DND-41 (cell line): ENCODE data around the gene PLSCR3.

Experiments
- ATAC-seq: fragments of 200-7000 bp; cut with Tn5 transposase; 3 replicates; pipeline ENCODE4 v1.9.1; 2021; ENCODE audit warnings: low read depth; ENCODE audit not compliant: insufficient read depth
- DNase-seq: peaks from one replicate; pipeline ENCODE4 v3.0.0-alpha.2; 2020
- H2AFZ ChIP-seq: 2 replicates; pipeline ENCODE4 v1.6.0; 2012; ENCODE audit warnings: low read depth, low read length
- H3K27ac ChIP-seq: 2 replicates; pipeline ENCODE4 v1.5.1; 2012; ENCODE audit warnings: low read length, inconsistent platforms
- H3K27me3 ChIP-seq: fragments of 200-600 bp; sonication (generic); 2 replicates; pipeline ENCODE4 v1.6.0; 2012; ENCODE audit warnings: low read length, mild to moderate bottlenecking, inconsistent platforms; ENCODE audit not compliant: insufficient read depth, poor library complexity
- H3K36me3 ChIP-seq: 2 replicates; pipeline ENCODE4 v1.5.1; 2012; ENCODE audit warnings: low read length, inconsistent platforms; ENCODE audit not compliant: insufficient read depth
- H3K4me1 ChIP-seq: 2 replicates; pipeline ENCODE4 v1.5.1; 2012; ENCODE audit warnings: mild to moderate bottlenecking, low read length; ENCODE audit not compliant: insufficient read depth
- H3K4me2 ChIP-seq: 2 replicates; pipeline ENCODE4 v1.6.0; 2012; ENCODE audit warnings: mild to moderate bottlenecking, moderate library complexity, low read length, inconsistent platforms; ENCODE audit not compliant: insufficient read depth
- H3K4me3 ChIP-seq, 2 experiments: fragments of 200-600 bp in 1 of 2; shearing (Covaris generic) in 1 of 2; 2 replicates each; pipeline ENCODE4 v1.5.1; 2012 to 2016; ENCODE audit warnings: inconsistent platforms in 2 of 2, low read length in 2 of 2, mild to moderate bottlenecking in 2 of 2, low read depth in 1 of 2, moderate library complexity in 1 of 2
- H3K79me2 ChIP-seq: 2 replicates; pipeline ENCODE4 v1.6.0; 2012; ENCODE audit warnings: low read length, inconsistent platforms; ENCODE audit not compliant: insufficient read depth
- H3K9ac ChIP-seq: 2 replicates; pipeline ENCODE4 v1.6.0; 2012; ENCODE audit warnings: low read depth, mild to moderate bottlenecking, inconsistent platforms, low read length, moderate library complexity
- H3K9me3 ChIP-seq: 2 replicates; pipeline ENCODE4 v1.5.1; 2012; ENCODE audit warnings: low read length, moderate library complexity, mild to moderate bottlenecking, inconsistent platforms; ENCODE audit not compliant: insufficient read depth, severe bottlenecking
- H4K20me1 ChIP-seq: 2 replicates; pipeline ENCODE4 v1.6.0; 2012; ENCODE audit warnings: low read length; ENCODE audit not compliant: insufficient read depth
- CTCF ChIP-seq: IDR thresholded peaks from 2 replicates; pipeline ENCODE4 v1.5.1; 2012; ENCODE audit warnings: borderline replicate concordance, low read length, moderate library complexity, mild to moderate bottlenecking; ENCODE audit not compliant: poor library complexity, severe bottlenecking; ENCODE audit errors: extremely low read depth
- EZH2 ChIP-seq: IDR thresholded peaks from 3 replicates; pipeline ENCODE4 v1.6.1; 2012; ENCODE audit warnings: borderline replicate concordance, low read depth, mild to moderate bottlenecking, moderate library complexity, low read length, inconsistent platforms; ENCODE audit not compliant: severe bottlenecking

The PLSCR3 gene

GRCh38 chr17:7439462-7440112 is 45.3 kb upstream of the PLSCR3 start, which contains the start of gene FGF11:
TSS of gene FGF11 (plus strand) at chr17:7439512. CDS start at chr17:7439621, 109 bp downstream.
- Histone ChIP-seq H3K27ac (no peak within 1 kb of the TSS), H3K4me1 (peaks cover 20% of the 10 kb centered on the region), H4K20me1 (no peaks in the 10 kb centered on the region), H3K79me2 (peaks cover 15% of the 10 kb centered on the region), H3K9me3 (no peaks in the 10 kb centered on the region), H3K27me3 (no peaks in the 10 kb centered on the region), H3K4me3 (no peak within 1 kb of the TSS), H3K4me2 (no peak within 1 kb of the TSS), H2AFZ (no peak within 1 kb of the TSS), H3K9ac (no peak within 1 kb of the TSS), H3K36me3 (peaks cover 4% of the 10 kb centered on the region; the same call in 1 of the 2 replicates)
- ATAC-seq: no peak
- no peak for DNase-seq
- no peak for TF ChIP-seq EZH2
- no peak for TF ChIP-seq CTCF

- ATAC-seq (no peak), DNase-seq (no peak)
- Histone ChIP-seq H3K36me3 (peaks cover 4% of the 10 kb centered on the region; the same call in 1 of the 2 replicates), H3K79me2 (peaks cover 15% of the 10 kb centered on the region), H4K20me1 (no peaks in the 10 kb centered on the region), H2AFZ (no peak overlapping the region), H3K4me2 (no peak overlapping the region), H3K27me3 (no peaks in the 10 kb centered on the region), H3K4me1 (peaks cover 17% of the 10 kb centered on the region), H3K9ac (no peak overlapping the region), H3K4me3 (no peak overlapping the region), H3K27ac (no peak overlapping the region), H3K9me3 (no peaks in the 10 kb centered on the region)
- no peak for TF ChIP-seq CTCF
- TF ChIP-seq EZH2: no peak
These were observed 44.5 kb upstream of the PLSCR3 start for GRCh38 chr17:7438656-7439460.

GRCh38 chr17:7437950-7438614 is 43.8 kb upstream of the PLSCR3 start:
- Histone ChIP-seq H3K27ac (no peak overlapping the region), H3K27me3 (no peaks in the 10 kb centered on the region), H3K9ac (no peak overlapping the region), H2AFZ (no peak overlapping the region), H3K36me3 (peaks cover 4% of the 10 kb centered on the region; the same call in 1 of the 2 replicates), H4K20me1 (no peaks in the 10 kb centered on the region), H3K4me3 (no peak overlapping the region), H3K9me3 (no peaks in the 10 kb centered on the region), H3K79me2 (peaks cover 15% of the 10 kb centered on the region), H3K4me2 (no peak overlapping the region), H3K4me1 (peaks cover 17% of the 10 kb centered on the region)
- no peak for TF ChIP-seq EZH2
- TF ChIP-seq CTCF: no peak
- ATAC-seq: no peak
- DNase-seq: no peak
